Right hindlimb (tissue), 1 donor: ENCODE data around the gene EMC9.
"Not testable (repeated sequence)": the region's sequence is repeated elsewhere in the genome, so short reads cannot be mapped to it uniquely, and the experiment has no call there.

Experiments
- DNase-seq: peaks from one replicate; pipeline ENCODE4 v3.0.0-alpha.2; 2018

EMC9 gene

GRCh38 chr14:24106672-24107271 is 34.6 kb downstream of the EMC9 start:
- DNase-seq = no peak

- DNase-seq = not testable (repeated sequence)
Measured at GRCh38 chr14:24105609-24106239, 35.7 kb downstream of the EMC9 start.

- DNase-seq = no peak
Measured at GRCh38 chr14:24103451-24103850, 37.9 kb downstream of the EMC9 start.

GRCh38 chr14:24102357-24103048 is 38.9 kb downstream of the EMC9 start:
- DNase-seq = no peak

GRCh38 chr14:24100982-24101494 is 40.4 kb downstream of the EMC9 start:
- DNase-seq = no peak

- DNase-seq = no peak
Measured at GRCh38 chr14:24100197-24100981, 41.0 kb downstream of the EMC9 start.

GRCh38 chr14:24098927-24099813 is 42.2 kb downstream of the EMC9 start:
- DNase-seq = no peak

GRCh38 chr14:24098229-24098926 is 43.0 kb downstream of the EMC9 start:
- DNase-seq = no peak

GRCh38 chr14:24096545-24097181 is 44.7 kb downstream of the EMC9 start:
- no peak for DNase-seq

GRCh38 chr14:24095271-24096068 is 45.9 kb downstream of the EMC9 start:
- no peak for DNase-seq

GRCh38 chr14:24094841-24095270 is 46.5 kb downstream of the EMC9 start:
- no peak for DNase-seq

- peak; percentile 89 for DNase-seq
Measured at GRCh38 chr14:24093901-24094840, 47.2 kb downstream of the EMC9 start, which contains the start of gene PCK2. TSS of gene PCK2 (plus strand) at chr14:24094311. CDS start at chr14:24094406, 95 bp downstream.

GRCh38 chr14:24093207-24093900 is 48.0 kb downstream of the EMC9 start:
- no peak for DNase-seq

GRCh38 chr14:24092505-24093206 is 48.7 kb downstream of the EMC9 start:
- peak; percentile 38 for DNase-seq

- DNase-seq = no peak
Measured at GRCh38 chr14:24092110-24092504, 49.3 kb downstream of the EMC9 start.

GRCh38 chr14:24089890-24090289 is 51.5 kb downstream of the EMC9 start:
- DNase-seq = no peak
